ENCODE data around the gene TOMM20L. TPM values are rescaled to one million over a fixed set of nuclear protein-coding genes. Genes with fewer than 3 reads are reported as not detected.
A peak's percentile ranks its signal among the peaks of the same experiment; 100 is the strongest.

The TOMM20L gene
- total RNA-seq, 1 experiment from 2014 or later, result not detected

- TF ChIP-seq REST (IDR thresholded peaks at IDR 0.05; ENCODE audit: low read depth) (no peak), YY1 (IDR thresholded peaks at IDR 0.05; ENCODE audit: extremely low read depth, insufficient replicate concordance, low read depth, low read length) (peak; percentile 84), EGR1 (IDR thresholded peaks at IDR 0.05; ENCODE audit: low read depth) (peak; percentile 81), MAX (IDR thresholded peaks at IDR 0.05) (peak; percentile 34; the same call in 1 of the 2 replicates), JUND (IDR thresholded peaks at IDR 0.05) (peak; percentile 31; the same call in 1 of the 2 replicates), CEBPB (IDR thresholded peaks at IDR 0.05; ENCODE audit: low read depth) (0 out of 2 replicates have a peak, but pooled peaks have one; percentile 52), SRF (IDR thresholded peaks at IDR 0.05; ENCODE audit: low read depth) (0 out of 2 replicates have a peak, but pooled peaks have one; percentile 7), CBX3 (IDR thresholded peaks at IDR 0.05; ENCODE audit: low read depth) (peak; percentile 90; the same call in 1 of the 2 replicates), EZH2phosphoT487 (IDR thresholded peaks at IDR 0.05; ENCODE audit: borderline replicate concordance) (no peak), ATF3 (IDR thresholded peaks at IDR 0.05) (no peak), ELF1 (IDR thresholded peaks at IDR 0.05; ENCODE audit: borderline replicate concordance, low read depth) (peak; percentile 59; the same call in 1 of the 2 replicates), FOSL1 (IDR thresholded peaks at IDR 0.05; ENCODE audit: low read depth) (no peak; the same call in 1 of the 2 replicates), TCF7L2 (IDR thresholded peaks at IDR 0.05; ENCODE audit: borderline replicate concordance, extremely low read depth, insufficient read depth, insufficient read length) (peak; percentile 14)
These were observed 31.8 kb downstream of the TOMM20L start, which contains the start of the genes KIAA0586 and TIMM9 (continued) for GRCh38 chr14:58427281-58428117.

Measured in HCT116 (cell line).